ENCODE data around the gene SYCP2L. TPM values are rescaled to one million over a fixed set of nuclear protein-coding genes. Genes with fewer than 3 reads are reported as not detected.

SYCP2L gene
- total and polyA plus RNA-seq, 2 of the 8 experiments (the other 6 are each of a cell fraction or from before 2014, with no cell fraction given), result 1.7 to 4.2 TPM

DNA sequence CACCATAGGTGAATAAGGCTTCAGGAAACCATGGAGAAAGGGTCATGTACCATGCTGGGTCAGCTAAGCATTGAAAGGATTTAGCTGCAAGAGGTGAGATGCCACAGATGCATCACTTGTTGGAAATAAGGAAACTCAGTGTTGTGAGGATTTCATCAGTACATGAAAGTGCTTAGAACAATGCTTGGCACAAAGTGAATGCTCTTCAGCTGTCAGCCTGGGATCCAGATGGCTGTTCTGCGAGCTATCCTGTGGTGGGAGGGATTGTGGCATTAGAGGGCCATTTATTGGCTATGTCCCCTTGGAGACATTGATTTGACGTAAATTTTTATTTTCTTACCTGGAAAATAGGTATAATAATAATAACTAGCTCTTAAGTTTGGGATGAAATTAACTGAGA lies 104.3 kb downstream of the SYCP2L start:
- Histone ChIP-seq H3K27me3 (replicated peaks in 1 of 4; ENCODE audit: control insufficient read depth in 3 of 4, extremely low read depth in 1 of 4, insufficient read depth in 3 of 4, low read length in 3 of 4) (no peaks in the 10 kb centered on the region), H2BK15ac (ENCODE audit: low read length) (no peak overlapping the region), H3K9me3 (ENCODE audit: insufficient read depth in 2 of 2, low read depth in 1 of 2, low read length in 1 of 2) (no peaks in the 10 kb centered on the region), H2BK20ac (ENCODE audit: low read length) (no peak overlapping the region), H2AFZ (ENCODE audit: low read length) (no peak overlapping the region), H3K18ac (ENCODE audit: extremely low read depth, low read length) (no peak overlapping the region), H3K23me2 (ENCODE audit: low read depth, low read length) (0 out of 2 replicates have a peak, but pooled peaks cover 2% of the 10 kb centered on the region), H3K27ac (ENCODE audit: low read depth, low read length) (no peak overlapping the region), H2BK120ac (replicated peaks; ENCODE audit: low read depth, low read length) (no peak overlapping the region), H4K91ac (replicated peaks; ENCODE audit: insufficient read length, low read length) (no peak overlapping the region), H3K9ac (replicated peaks in 1 of 4; ENCODE audit: extremely low read depth in 1 of 4, low read depth in 3 of 4, low read length in 3 of 4) (no peak overlapping the region), H2BK5ac (ENCODE audit: low read depth, low read length) (no peak overlapping the region), H3K4me2 (ENCODE audit: insufficient read depth in 1 of 2, low read depth in 2 of 2, low read length in 2 of 2) (no peak overlapping the region), H3K23ac (ENCODE audit: insufficient read length) (no peak overlapping the region), H3K4me1 (replicated peaks in 1 of 4; ENCODE audit: control insufficient read depth in 3 of 4, insufficient read depth in 4 of 4, low read length in 3 of 4) (peaks cover 0 to 11% (median 2%) of the 10 kb centered on the region in 4 experiments; a peak in 4 of 7 replicates), H3K4me3 (ENCODE audit: extremely low read depth in 1 of 4, insufficient read depth in 2 of 4, low read depth in 3 of 4, low read length in 4 of 4) (no peak overlapping the region), H3K79me2 (ENCODE audit: control insufficient read depth in 1 of 2, insufficient read depth in 2 of 2, low read length in 2 of 2) (no peaks in the 10 kb centered on the region), H3K36me3 (ENCODE audit: control insufficient read depth in 2 of 4, insufficient read depth in 4 of 4, low read length in 3 of 4) (no peaks in the 10 kb centered on the region), H3K14ac (ENCODE audit: insufficient read length) (no peak overlapping the region), H4K5ac (ENCODE audit: insufficient read length, low read depth, low read length) (no peak overlapping the region), H2BK12ac (ENCODE audit: low read depth, low read length) (no peak overlapping the region), H2AK5ac (ENCODE audit: low read depth, low read length) (no peak overlapping the region), H3K79me1 (ENCODE audit: low read depth, low read length) (no peaks in the 10 kb centered on the region), H3K4ac (replicated peaks; ENCODE audit: insufficient read length, low read depth, low read length) (no peak overlapping the region), H3K56ac (replicated peaks; ENCODE audit: insufficient read length, low read depth, low read length) (no peak overlapping the region), H4K8ac (ENCODE audit: extremely low read depth, insufficient read depth, low read length) (no peak overlapping the region), H4K20me1 (replicated peaks in 1 of 2; ENCODE audit: control insufficient read depth in 1 of 2, insufficient read depth in 2 of 2, low read length in 2 of 2) (no peaks in the 10 kb centered on the region)
- no peak for FAIRE-seq
- ChIA-PET CTCF (ENCODE audit: partially characterized antibody) (interaction anchor here (0.7 to 2.7 kb wide), 4 partner anchors 13 to 255 kb away, joined by 3 to 6 read pairs (median 4); no protein-coding TSS in a partner anchor), POLR2A (ENCODE audit: partially characterized antibody) (interaction anchor here (1.2 to 1.4 kb wide), 2 partner anchors 9 to 12 kb away, joined by 4 to 5 read pairs; no protein-coding TSS in a partner anchor)
- WGBS, 2 experiments (ENCODE audit: extremely low coverage in 1 of 2, insufficient coverage in 1 of 2, insufficient read length in 1 of 2, insufficient replicate concordance in 2 of 2, low coverage in 1 of 2, low lambda C conversion rate in 2 of 2, missing lambda C conversion rate in 1 of 2), result 83% methylated on average over 2 of the region's 2 CpGs; no CpG with 5 or more reads in 1 of the 2 experiments
- no peak for DNase-seq (ENCODE audit: low read depth in 1 of 2, low spot score in 2 of 2)
- TF ChIP-seq BRCA1 (IDR thresholded peaks at IDR 0.05; ENCODE audit: low read depth, low read length) (no peak), SP1 (IDR thresholded peaks at IDR 0.05; ENCODE audit: low read depth, low read length) (no peak), JUND (IDR thresholded peaks at IDR 0.05; ENCODE audit: low read length) (no peak), SAP30 (IDR thresholded peaks at IDR 0.05; ENCODE audit: insufficient read depth, insufficient replicate concordance, low read length) (no peak), CHD2 (IDR thresholded peaks at IDR 0.05; ENCODE audit: low read length) (no peak), JUN (IDR thresholded peaks at IDR 0.05; ENCODE audit: low read depth, low read length) (no peak), SIX5 (IDR thresholded peaks at IDR 0.05; ENCODE audit: low read depth, low read length) (no peak)
